Osteocyte (in vitro differentiated cells): ENCODE measurements around the gene DDX10. TPM values are rescaled to one million over a fixed set of nuclear protein-coding genes. Genes with fewer than 3 reads are reported as not detected.

Source experiments
- DNase-seq: peaks from one replicate; pipeline ENCODE4 v3.0.0; 2021; ENCODE audit warnings: mixed read lengths; ENCODE audit not compliant: unreplicated experiment; ENCODE audit errors: extremely low spot score
- H3K27ac Mint-ChIP-seq: one replicate; pipeline ENCODE4 v1.8.0; 2021; ENCODE audit warnings: mild to moderate bottlenecking, mixed read lengths; ENCODE audit not compliant: unreplicated experiment
- H3K27me3 Mint-ChIP-seq: one replicate; pipeline ENCODE4 v1.8.0; 2021; ENCODE audit warnings: mixed read lengths; ENCODE audit not compliant: unreplicated experiment
- H3K36me3 Mint-ChIP-seq: one replicate; pipeline ENCODE4 v1.8.0; 2021; ENCODE audit warnings: mixed read lengths; ENCODE audit not compliant: unreplicated experiment
- H3K4me1 Mint-ChIP-seq: one replicate; pipeline ENCODE4 v1.8.0; 2021; ENCODE audit warnings: mixed read lengths; ENCODE audit not compliant: unreplicated experiment
- H3K4me3 Mint-ChIP-seq: one replicate; pipeline ENCODE4 v1.8.0; 2021; ENCODE audit warnings: mild to moderate bottlenecking, moderate library complexity, mixed read lengths; ENCODE audit not compliant: unreplicated experiment
- H3K9me3 Mint-ChIP-seq: one replicate; pipeline ENCODE4 v1.8.0; 2021; ENCODE audit warnings: mixed read lengths; ENCODE audit not compliant: unreplicated experiment
- total RNA-seq: library from RNA; stranded (reverse); gene quantifications from 2 replicates; pipeline ENCODE4 v1.2.1, GENCODE V29; 2021
- TF ChIP-seq, protein P1 (sequence below): fragments of 200-600 bp; sonication (generic); IDR thresholded peaks from 2 replicates; pipeline ENCODE4 v1.5.0; 2021; ENCODE audit warnings: antibody characterized with exemption, mild to moderate bottlenecking, moderate library complexity

The DDX10 gene
- total RNA-seq, 1 donor from 2014 or later, result 34.6 TPM

DNA sequence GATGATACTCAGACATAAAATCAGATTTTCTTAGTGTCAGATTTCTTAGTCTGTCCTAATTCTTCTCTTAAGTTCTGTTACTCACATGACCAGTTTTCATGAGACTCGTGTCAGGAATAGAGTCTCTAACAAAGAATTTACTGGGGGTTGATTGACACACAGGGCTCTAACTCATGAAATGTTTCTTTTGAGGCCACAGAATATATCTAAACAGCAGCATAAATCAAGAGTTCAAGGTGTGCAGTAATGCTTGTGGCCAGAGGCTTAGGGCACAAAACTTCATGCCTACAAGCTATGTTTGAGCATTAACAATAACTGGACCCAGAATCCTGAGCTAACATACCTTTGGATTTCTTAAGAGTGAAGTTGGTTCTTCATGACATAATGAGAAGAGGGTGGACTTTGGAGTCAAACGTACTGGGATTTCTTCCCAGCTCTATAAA is 237.2 kb downstream of the DDX10 start:
- Mint-ChIP-seq H3K36me3 (peaks cover 8% of the 10 kb centered on the region), H3K9me3 (no peaks in the 10 kb centered on the region), H3K27ac (peak overlapping the region; percentile 77), H3K4me3 (no peak overlapping the region), H3K4me1 (peaks cover 51% of the 10 kb centered on the region), H3K27me3 (no peaks in the 10 kb centered on the region)
- no peak for DNase-seq
- TF ChIP-seq, protein P1, sequence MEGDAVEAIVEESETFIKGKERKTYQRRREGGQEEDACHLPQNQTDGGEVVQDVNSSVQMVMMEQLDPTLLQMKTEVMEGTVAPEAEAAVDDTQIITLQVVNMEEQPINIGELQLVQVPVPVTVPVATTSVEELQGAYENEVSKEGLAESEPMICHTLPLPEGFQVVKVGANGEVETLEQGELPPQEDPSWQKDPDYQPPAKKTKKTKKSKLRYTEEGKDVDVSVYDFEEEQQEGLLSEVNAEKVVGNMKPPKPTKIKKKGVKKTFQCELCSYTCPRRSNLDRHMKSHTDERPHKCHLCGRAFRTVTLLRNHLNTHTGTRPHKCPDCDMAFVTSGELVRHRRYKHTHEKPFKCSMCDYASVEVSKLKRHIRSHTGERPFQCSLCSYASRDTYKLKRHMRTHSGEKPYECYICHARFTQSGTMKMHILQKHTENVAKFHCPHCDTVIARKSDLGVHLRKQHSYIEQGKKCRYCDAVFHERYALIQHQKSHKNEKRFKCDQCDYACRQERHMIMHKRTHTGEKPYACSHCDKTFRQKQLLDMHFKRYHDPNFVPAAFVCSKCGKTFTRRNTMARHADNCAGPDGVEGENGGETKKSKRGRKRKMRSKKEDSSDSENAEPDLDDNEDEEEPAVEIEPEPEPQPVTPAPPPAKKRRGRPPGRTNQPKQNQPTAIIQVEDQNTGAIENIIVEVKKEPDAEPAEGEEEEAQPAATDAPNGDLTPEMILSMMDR, result no peak

DNA sequence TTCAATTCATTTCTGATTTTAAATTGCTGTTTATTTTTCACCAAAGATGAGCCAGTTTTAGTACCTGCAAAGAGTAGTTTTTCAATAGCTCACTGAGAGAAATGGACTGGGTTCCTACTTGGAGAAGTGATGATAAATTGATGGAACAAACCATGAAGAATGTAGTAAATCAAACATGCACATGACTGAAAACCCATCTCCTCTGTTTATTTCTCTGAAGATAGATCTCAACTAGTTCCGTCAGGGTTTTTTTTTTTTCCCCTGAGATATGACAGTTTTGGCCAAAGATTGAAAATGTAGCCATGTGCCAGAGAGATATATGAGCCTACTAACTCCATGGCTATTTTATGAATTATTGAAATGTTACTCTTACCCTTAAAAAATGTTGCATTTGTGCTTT is 239.6 kb downstream of the DDX10 start:
- Mint-ChIP-seq H3K27ac (no peak overlapping the region), H3K9me3 (no peaks in the 10 kb centered on the region), H3K36me3 (no peaks in the 10 kb centered on the region), H3K4me1 (peaks cover 49% of the 10 kb centered on the region), H3K4me3 (no peak overlapping the region), H3K27me3 (no peaks in the 10 kb centered on the region)
- DNase-seq, result no peak
- TF ChIP-seq, protein P1, result no peak

DNA sequence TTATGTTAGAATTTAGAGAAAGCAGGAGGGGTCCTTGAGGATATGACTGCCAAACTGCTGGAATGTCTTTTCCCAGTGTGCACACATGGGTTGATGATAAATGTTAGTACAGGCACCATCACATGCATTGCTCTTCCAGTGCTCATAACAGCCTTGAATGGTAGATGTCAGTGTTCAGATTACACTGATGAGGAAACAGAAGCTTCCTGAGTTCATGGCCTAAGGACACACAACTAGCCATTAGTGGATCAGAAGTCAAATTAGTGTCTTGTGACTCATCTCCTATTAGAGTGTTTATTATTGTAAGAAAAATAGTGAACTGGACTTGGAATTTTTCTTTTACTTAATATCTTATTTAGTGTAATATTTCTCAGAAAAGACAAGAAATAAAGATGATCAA is 241.5 kb downstream of the DDX10 start:
- Mint-ChIP-seq H3K27ac (peak overlapping the region; percentile 77), H3K9me3 (no peaks in the 10 kb centered on the region), H3K27me3 (no peaks in the 10 kb centered on the region), H3K4me3 (no peak overlapping the region), H3K4me1 (peaks cover 44% of the 10 kb centered on the region), H3K36me3 (no peaks in the 10 kb centered on the region)
- no peak for DNase-seq
- TF ChIP-seq, protein P1, result no peak

DNA sequence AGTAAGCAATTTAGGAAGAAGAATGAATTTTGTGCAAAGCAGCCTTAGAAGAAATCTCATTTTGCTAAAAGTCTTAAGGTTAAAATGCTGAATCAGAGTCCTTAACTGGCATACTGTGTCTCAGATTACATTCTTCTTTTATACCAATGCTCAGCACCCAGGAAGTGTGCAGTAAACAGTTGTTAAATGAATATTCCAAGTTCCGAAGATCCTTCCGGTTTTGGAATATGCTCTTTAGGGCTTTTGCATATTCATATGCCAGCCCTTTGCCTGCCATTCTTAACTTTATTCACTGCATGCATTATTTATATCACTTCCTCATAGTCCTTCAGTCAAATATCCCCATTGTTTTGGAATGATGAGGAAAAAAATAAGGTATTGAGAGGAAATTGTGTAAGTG is 242.0 kb downstream of the DDX10 start:
- peaks cover 41% of the 10 kb centered on the region for H3K4me1 Mint-ChIP-seq
- H3K36me3 Mint-ChIP-seq, result no peaks in the 10 kb centered on the region
- no peak overlapping the region for H3K4me3 Mint-ChIP-seq
- H3K27ac Mint-ChIP-seq, result peak overlapping the region; percentile 77
- no peaks in the 10 kb centered on the region for H3K9me3 Mint-ChIP-seq
- TF ChIP-seq, protein P1, result no peak
- DNase-seq, result no peak
- no peaks in the 10 kb centered on the region for H3K27me3 Mint-ChIP-seq

DNA sequence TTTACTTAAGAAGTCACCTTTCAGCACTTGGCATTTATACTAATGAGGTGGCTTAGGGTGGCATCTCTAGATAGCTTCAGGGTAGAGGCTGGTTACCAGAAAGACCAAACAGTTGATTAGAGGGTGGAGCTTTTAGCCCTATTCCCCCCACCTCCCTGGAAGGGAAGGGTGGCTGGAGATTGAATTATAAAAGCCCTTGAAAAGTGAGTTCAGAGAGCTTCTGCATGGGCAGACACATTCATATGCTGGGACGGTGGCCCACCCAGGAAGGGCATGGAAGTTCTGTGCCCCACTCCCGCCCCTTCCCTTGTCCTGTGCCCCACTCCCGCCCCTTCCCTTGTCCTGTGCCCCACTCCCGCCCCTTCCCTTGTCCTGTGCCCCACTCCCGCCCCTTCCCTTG is 244.2 kb downstream of the DDX10 start:
- Mint-ChIP-seq H3K27me3 (no peaks in the 10 kb centered on the region), H3K4me1 (peaks cover 37% of the 10 kb centered on the region)

More for the DNA sequence above, 244.2 kb downstream of the DDX10 start:
- DNase-seq, result no peak
- Mint-ChIP-seq H3K4me3 (no peak overlapping the region), H3K27ac (no peak overlapping the region), H3K36me3 (no peaks in the 10 kb centered on the region), H3K9me3 (no peaks in the 10 kb centered on the region)
- TF ChIP-seq, protein P1, result no peak
